HepG2 (cell line): ENCODE data around the gene RAD17. TPM values are rescaled to one million over a fixed set of nuclear protein-coding genes. Genes with fewer than 3 reads are reported as not detected.

Experiments
- BORCS8-MEF2B ChIP-seq: sonication (generic); formaldehyde crosslinking; IDR thresholded peaks from 2 replicates; pipeline ENCODE4 v1.8.0; 2022; ENCODE audit warnings: mild to moderate bottlenecking, missing genetic modification reagents
- ERF ChIP-seq: IDR thresholded peaks from 2 replicates; pipeline ENCODE4 v1.6.1; 2018; ENCODE audit warnings: missing biosample characterization, missing genetic modification reagents
- FOXO1 ChIP-seq: sonication (generic); formaldehyde crosslinking; IDR thresholded peaks from 2 replicates; pipeline ENCODE4 v1.4.0; 2020; ENCODE audit warnings: missing genetic modification reagents
- GABPB1 ChIP-seq: IDR thresholded peaks from 2 replicates; pipeline ENCODE4 v1.6.1; 2016; ENCODE audit warnings: mild to moderate bottlenecking, missing genetic modification reagents, moderate library complexity, missing compliant biosample characterization
- GATAD1 ChIP-seq: IDR thresholded peaks from 2 replicates; pipeline ENCODE4 v1.6.1; 2016; ENCODE audit warnings: missing genetic modification reagents, missing compliant biosample characterization
- HMGA1 ChIP-seq: sonication (generic); formaldehyde crosslinking; conservative IDR thresholded peaks from 2 replicates; pipeline ENCODE4 v1.4.0; 2020; ENCODE audit warnings: missing genetic modification reagents
- NFYB ChIP-seq: sonication (generic); formaldehyde crosslinking; IDR thresholded peaks from 2 replicates; pipeline ENCODE4 v1.4.0; 2020; ENCODE audit warnings: missing genetic modification reagents
- POLR2A ChIP-seq, 2 experiments: IDR thresholded peaks; 2 replicates each; pipeline ENCODE4 v1.6.1; 2011; ENCODE audit warnings: low read depth in 2 of 2, low read length in 2 of 2, mild to moderate bottlenecking in 1 of 2, moderate library complexity in 1 of 2; ENCODE audit not compliant: insufficient read depth in 1 of 2
- SAFB2 ChIP-seq: sonication (generic); formaldehyde crosslinking; IDR thresholded peaks from 2 replicates; pipeline ENCODE4 v1.5.1; 2020; ENCODE audit warnings: missing genetic modification reagents, low read depth, mild to moderate bottlenecking, borderline replicate concordance
- SOX13 ChIP-seq, 3 experiments: fragments of 450-650 bp in 1 of 3; sonication (generic) in 1 of 3; formaldehyde crosslinking in 1 of 3; IDR thresholded peaks in 2 of 3; conservative IDR thresholded peaks in 1 of 3; 2 replicates each; pipeline versions ENCODE4 v1.5.0 to v1.6.1; 2016 to 2020; ENCODE audit warnings: antibody characterized with exemption in 1 of 3, mild to moderate bottlenecking in 1 of 3, missing compliant biosample characterization in 1 of 3, missing genetic modification reagents in 1 of 3, moderate library complexity in 1 of 3
- TOPORS ChIP-seq: sonication (generic); formaldehyde crosslinking; IDR thresholded peaks from 2 replicates; pipeline ENCODE4 v1.8.0; 2023; ENCODE audit warnings: mild to moderate bottlenecking, missing genetic modification reagents
- XRCC5 ChIP-seq: fragments of 200-400 bp; formaldehyde crosslinking; optimal IDR thresholded peaks from 2 replicates; pipeline ENCODE3; 2017; ENCODE audit warnings: mild to moderate bottlenecking, low read length
- ZFP36L1 ChIP-seq: sonication (generic); formaldehyde crosslinking; IDR thresholded peaks from 2 replicates; pipeline ENCODE4 v1.8.0; 2022; ENCODE audit warnings: mild to moderate bottlenecking, missing genetic modification reagents, moderate library complexity
- ZNF20 ChIP-seq: sonication (generic); formaldehyde crosslinking; IDR thresholded peaks from 2 replicates; pipeline ENCODE4 v1.4.0; 2020; ENCODE audit warnings: mild to moderate bottlenecking, moderate library complexity, missing genetic modification reagents
- ZNF460 ChIP-seq: sonication (generic); formaldehyde crosslinking; IDR thresholded peaks from 2 replicates; pipeline ENCODE4 v1.5.1; 2020; ENCODE audit warnings: missing genetic modification reagents, mild to moderate bottlenecking, borderline replicate concordance
- ZNF468 ChIP-seq: sonication (generic); formaldehyde crosslinking; IDR thresholded peaks from 2 replicates; pipeline ENCODE4 v1.8.0; 2022; ENCODE audit warnings: mild to moderate bottlenecking, moderate library complexity, missing genetic modification reagents
- ZNF547 ChIP-seq: sonication (generic); formaldehyde crosslinking; IDR thresholded peaks from 2 replicates; pipeline ENCODE4 v1.5.1; 2020; ENCODE audit warnings: mild to moderate bottlenecking, missing genetic modification reagents
- ZNF850 ChIP-seq: sonication (generic); formaldehyde crosslinking; conservative IDR thresholded peaks from 2 replicates; pipeline ENCODE4 v1.9.0; 2021; ENCODE audit warnings: mild to moderate bottlenecking, missing genetic modification reagents
- polyA plus RNA-seq, 8 experiments: library from polyadenylated mRNA; depleted of rRNA in 3 of 8; stranded (reverse) in 7 of 8; unstranded in 1 of 8; fragments of >200 nt; fragmentation: Illumina TruSeq in 4 of 8; extraction: Trizol in 4 of 8; gene quantifications; 2 replicates each; pipeline versions ENCODE4 v1.2.1 to v1.2.3, GENCODE V29; 2011 to 2016; ENCODE audit warnings: low read depth in 4 of 8, missing spikeins in 1 of 8, mixed read lengths in 1 of 8; ENCODE audit not compliant: insufficient read depth in 1 of 8
- total RNA-seq, 5 experiments: library from RNA; depleted of rRNA; stranded (reverse); fragments of >200 nt; fragmentation: Illumina TruSeq; extraction: Trizol; gene quantifications; 2 replicates each; pipeline ENCODE4 v1.2.3, GENCODE V29; 2016; ENCODE audit warnings: low read depth in 1 of 5
- TF ChIP-seq, protein P1 (sequence below): sonication (generic); formaldehyde crosslinking; IDR thresholded peaks from 2 replicates; pipeline ENCODE4 v1.5.1; 2020; ENCODE audit warnings: mild to moderate bottlenecking, missing genetic modification reagents, borderline replicate concordance
- TF ChIP-seq, protein P2 (sequence below): sonication (generic); formaldehyde crosslinking; IDR thresholded peaks from 2 replicates; pipeline ENCODE4 v1.8.0; 2022; ENCODE audit warnings: mild to moderate bottlenecking, missing genetic modification reagents; ENCODE audit not compliant: insufficient replicate concordance
- TF ChIP-seq, protein P3 (sequence below): sonication (generic); formaldehyde crosslinking; IDR thresholded peaks from 2 replicates; pipeline ENCODE4 v1.5.1; 2020; ENCODE audit warnings: missing genetic modification reagents, mild to moderate bottlenecking, borderline replicate concordance

Gene RAD17
- total and polyA plus RNA-seq, 2 of the 13 experiments (the other 11 are each of a cell fraction or from before 2014, with no cell fraction given), result 24.0 to 25.9 TPM

DNA sequence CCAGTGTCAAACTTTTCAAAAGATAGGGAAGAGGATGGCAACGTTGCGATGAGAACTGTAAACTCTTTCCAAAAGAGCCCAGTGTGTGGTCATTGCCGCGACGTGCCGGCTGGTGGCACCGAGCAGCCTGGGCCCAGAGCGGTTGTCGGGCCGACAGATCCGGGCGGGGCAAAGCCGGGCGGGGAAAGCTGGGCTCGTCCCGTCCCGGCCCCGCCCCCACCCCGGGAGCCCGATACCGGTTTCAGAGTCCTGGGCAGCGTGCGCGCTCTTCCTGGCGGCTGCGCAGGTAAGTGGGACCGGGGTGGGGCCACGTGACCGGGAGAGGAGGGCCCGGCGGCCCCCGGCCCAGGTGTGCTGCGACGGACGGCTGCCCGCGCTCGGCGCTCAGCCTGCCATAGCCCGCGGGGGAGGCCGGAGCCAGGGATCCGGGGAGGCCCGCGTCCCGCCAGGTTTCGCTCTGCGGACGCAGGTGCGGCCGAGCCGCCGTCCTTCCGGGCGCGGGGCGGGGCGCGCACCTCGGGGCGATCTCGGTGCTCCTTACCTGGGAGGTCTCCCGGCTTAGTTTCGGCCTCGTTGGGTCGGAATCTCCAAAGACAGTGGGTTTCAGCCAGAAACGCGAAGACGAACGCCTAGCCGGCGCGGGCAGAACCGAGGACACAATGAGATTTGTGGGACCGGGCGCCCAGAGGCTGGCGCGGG, 45.4 kb downstream of the RAD17 start, which contains the start of gene MARVELD2 (continued):
- peak; percentile 62; the same call in 1 of the 2 replicates for TF ChIP-seq ZNF460
- TF ChIP-seq HMGA1, result no peak
- TF ChIP-seq TOPORS (CRISPR knock-in tag), result peak; percentile 94
- TF ChIP-seq, protein P1, sequence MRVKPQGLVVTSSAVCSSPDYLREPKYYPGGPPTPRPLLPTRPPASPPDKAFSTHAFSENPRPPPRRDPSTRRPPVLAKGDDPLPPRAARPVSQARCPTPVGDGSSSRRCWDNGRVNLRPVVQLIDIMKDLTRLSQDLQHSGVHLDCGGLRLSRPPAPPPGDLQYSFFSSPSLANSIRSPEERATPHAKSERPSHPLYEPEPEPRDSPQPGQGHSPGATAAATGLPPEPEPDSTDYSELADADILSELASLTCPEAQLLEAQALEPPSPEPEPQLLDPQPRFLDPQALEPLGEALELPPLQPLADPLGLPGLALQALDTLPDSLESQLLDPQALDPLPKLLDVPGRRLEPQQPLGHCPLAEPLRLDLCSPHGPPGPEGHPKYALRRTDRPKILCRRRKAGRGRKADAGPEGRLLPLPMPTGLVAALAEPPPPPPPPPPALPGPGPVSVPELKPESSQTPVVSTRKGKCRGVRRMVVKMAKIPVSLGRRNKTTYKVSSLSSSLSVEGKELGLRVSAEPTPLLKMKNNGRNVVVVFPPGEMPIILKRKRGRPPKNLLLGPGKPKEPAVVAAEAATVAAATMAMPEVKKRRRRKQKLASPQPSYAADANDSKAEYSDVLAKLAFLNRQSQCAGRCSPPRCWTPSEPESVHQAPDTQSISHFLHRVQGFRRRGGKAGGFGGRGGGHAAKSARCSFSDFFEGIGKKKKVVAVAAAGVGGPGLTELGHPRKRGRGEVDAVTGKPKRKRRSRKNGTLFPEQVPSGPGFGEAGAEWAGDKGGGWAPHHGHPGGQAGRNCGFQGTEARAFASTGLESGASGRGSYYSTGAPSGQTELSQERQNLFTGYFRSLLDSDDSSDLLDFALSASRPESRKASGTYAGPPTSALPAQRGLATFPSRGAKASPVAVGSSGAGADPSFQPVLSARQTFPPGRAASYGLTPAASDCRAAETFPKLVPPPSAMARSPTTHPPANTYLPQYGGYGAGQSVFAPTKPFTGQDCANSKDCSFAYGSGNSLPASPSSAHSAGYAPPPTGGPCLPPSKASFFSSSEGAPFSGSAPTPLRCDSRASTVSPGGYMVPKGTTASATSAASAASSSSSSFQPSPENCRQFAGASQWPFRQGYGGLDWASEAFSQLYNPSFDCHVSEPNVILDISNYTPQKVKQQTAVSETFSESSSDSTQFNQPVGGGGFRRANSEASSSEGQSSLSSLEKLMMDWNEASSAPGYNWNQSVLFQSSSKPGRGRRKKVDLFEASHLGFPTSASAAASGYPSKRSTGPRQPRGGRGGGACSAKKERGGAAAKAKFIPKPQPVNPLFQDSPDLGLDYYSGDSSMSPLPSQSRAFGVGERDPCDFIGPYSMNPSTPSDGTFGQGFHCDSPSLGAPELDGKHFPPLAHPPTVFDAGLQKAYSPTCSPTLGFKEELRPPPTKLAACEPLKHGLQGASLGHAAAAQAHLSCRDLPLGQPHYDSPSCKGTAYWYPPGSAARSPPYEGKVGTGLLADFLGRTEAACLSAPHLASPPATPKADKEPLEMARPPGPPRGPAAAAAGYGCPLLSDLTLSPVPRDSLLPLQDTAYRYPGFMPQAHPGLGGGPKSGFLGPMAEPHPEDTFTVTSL (CRISPR knock-in tag), result 0 out of 2 replicates have a peak, but pooled peaks have one; percentile 49
- TF ChIP-seq SAFB2 (CRISPR knock-in tag), result peak; percentile 26; the same call in 1 of the 2 replicates
- TF ChIP-seq GATAD1 (CRISPR knock-in tag), result peak; percentile 63; the same call in 1 of the 2 replicates
- TF ChIP-seq ZNF468 (CRISPR knock-in tag), result 0 out of 2 replicates have a peak, but pooled peaks have one; percentile 29
- peak; percentile 81 for TF ChIP-seq GABPB1 (CRISPR knock-in tag)
- peak; percentile 88 for TF ChIP-seq ZNF850
- TF ChIP-seq XRCC5, result peak; percentile 78
- TF ChIP-seq, protein P2, sequence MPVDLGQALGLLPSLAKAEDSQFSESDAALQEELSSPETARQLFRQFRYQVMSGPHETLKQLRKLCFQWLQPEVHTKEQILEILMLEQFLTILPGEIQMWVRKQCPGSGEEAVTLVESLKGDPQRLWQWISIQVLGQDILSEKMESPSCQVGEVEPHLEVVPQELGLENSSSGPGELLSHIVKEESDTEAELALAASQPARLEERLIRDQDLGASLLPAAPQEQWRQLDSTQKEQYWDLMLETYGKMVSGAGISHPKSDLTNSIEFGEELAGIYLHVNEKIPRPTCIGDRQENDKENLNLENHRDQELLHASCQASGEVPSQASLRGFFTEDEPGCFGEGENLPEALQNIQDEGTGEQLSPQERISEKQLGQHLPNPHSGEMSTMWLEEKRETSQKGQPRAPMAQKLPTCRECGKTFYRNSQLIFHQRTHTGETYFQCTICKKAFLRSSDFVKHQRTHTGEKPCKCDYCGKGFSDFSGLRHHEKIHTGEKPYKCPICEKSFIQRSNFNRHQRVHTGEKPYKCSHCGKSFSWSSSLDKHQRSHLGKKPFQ, result peak; percentile 32
- TF ChIP-seq ZFP36L1 (CRISPR knock-in tag), result no peak; the same call in none of the 2 replicates
- TF ChIP-seq, protein P3, sequence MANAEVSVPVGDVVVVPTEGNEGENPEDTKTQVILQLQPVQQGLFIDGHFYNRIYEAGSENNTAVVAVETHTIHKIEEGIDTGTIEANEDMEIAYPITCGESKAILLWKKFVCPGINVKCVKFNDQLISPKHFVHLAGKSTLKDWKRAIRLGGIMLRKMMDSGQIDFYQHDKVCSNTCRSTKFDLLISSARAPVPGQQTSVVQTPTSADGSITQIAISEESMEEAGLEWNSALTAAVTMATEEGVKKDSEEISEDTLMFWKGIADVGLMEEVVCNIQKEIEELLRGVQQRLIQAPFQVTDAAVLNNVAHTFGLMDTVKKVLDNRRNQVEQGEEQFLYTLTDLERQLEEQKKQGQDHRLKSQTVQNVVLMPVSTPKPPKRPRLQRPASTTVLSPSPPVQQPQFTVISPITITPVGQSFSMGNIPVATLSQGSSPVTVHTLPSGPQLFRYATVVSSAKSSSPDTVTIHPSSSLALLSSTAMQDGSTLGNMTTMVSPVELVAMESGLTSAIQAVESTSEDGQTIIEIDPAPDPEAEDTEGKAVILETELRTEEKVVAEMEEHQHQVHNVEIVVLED, result peak; percentile 61; the same call in 1 of the 2 replicates
- TF ChIP-seq ZNF547 (CRISPR knock-in tag), result peak; percentile 88; the same call in 1 of the 2 replicates
- no peak for TF ChIP-seq SOX13 (IDR thresholded peaks at IDR 0.05)
- TF ChIP-seq SOX13 (CRISPR knock-in tag; conservative IDR thresholded peaks at IDR 0.05 in 1 of 2, IDR thresholded peaks at IDR 0.05 in 1 of 2), result peak in 1 of 2 experiments; percentile 51; a peak in 2 of 4 replicates
- no peak for TF ChIP-seq ZNF20 (CRISPR knock-in tag)
- peak; percentile 88 for TF ChIP-seq ERF
- peak; percentile 45 to 70; a peak in 3 of 4 replicates for TF ChIP-seq POLR2A (IDR thresholded peaks at IDR 0.05; ENCODE audit: insufficient read depth in 1 of 2, low read depth in 2 of 2, low read length in 2 of 2)
- TF ChIP-seq NFYB (CRISPR knock-in tag), result no peak
- peak; percentile 55 for TF ChIP-seq BORCS8-MEF2B (CRISPR knock-in tag)
- TF ChIP-seq FOXO1 (CRISPR knock-in tag), result peak; percentile 34; the same call in 1 of the 2 replicates
